DND-41 (cell line): Measurements from ENCODE around the gene VWA1.

Source experiments
- ATAC-seq: fragments of 200-7000 bp; cut with Tn5 transposase; 3 replicates; pipeline ENCODE4 v1.9.1; 2021; ENCODE audit warnings: low read depth; ENCODE audit not compliant: insufficient read depth
- DNase-seq: peaks from one replicate; pipeline ENCODE4 v3.0.0-alpha.2; 2020
- H2AFZ ChIP-seq: 2 replicates; pipeline ENCODE4 v1.6.0; 2012; ENCODE audit warnings: low read depth, low read length
- H3K27ac ChIP-seq: 2 replicates; pipeline ENCODE4 v1.5.1; 2012; ENCODE audit warnings: low read length, inconsistent platforms
- H3K27me3 ChIP-seq: fragments of 200-600 bp; sonication (generic); 2 replicates; pipeline ENCODE4 v1.6.0; 2012; ENCODE audit warnings: low read length, mild to moderate bottlenecking, inconsistent platforms; ENCODE audit not compliant: insufficient read depth, poor library complexity
- H3K36me3 ChIP-seq: 2 replicates; pipeline ENCODE4 v1.5.1; 2012; ENCODE audit warnings: low read length, inconsistent platforms; ENCODE audit not compliant: insufficient read depth
- H3K4me1 ChIP-seq: 2 replicates; pipeline ENCODE4 v1.5.1; 2012; ENCODE audit warnings: mild to moderate bottlenecking, low read length; ENCODE audit not compliant: insufficient read depth
- H3K4me2 ChIP-seq: 2 replicates; pipeline ENCODE4 v1.6.0; 2012; ENCODE audit warnings: mild to moderate bottlenecking, moderate library complexity, low read length, inconsistent platforms; ENCODE audit not compliant: insufficient read depth
- H3K4me3 ChIP-seq, 2 experiments: fragments of 200-600 bp in 1 of 2; shearing (Covaris generic) in 1 of 2; 2 replicates each; pipeline ENCODE4 v1.5.1; 2012 to 2016; ENCODE audit warnings: inconsistent platforms in 2 of 2, low read length in 2 of 2, mild to moderate bottlenecking in 2 of 2, low read depth in 1 of 2, moderate library complexity in 1 of 2
- H3K79me2 ChIP-seq: 2 replicates; pipeline ENCODE4 v1.6.0; 2012; ENCODE audit warnings: low read length, inconsistent platforms; ENCODE audit not compliant: insufficient read depth
- H3K9ac ChIP-seq: 2 replicates; pipeline ENCODE4 v1.6.0; 2012; ENCODE audit warnings: low read depth, mild to moderate bottlenecking, inconsistent platforms, low read length, moderate library complexity
- H3K9me3 ChIP-seq: 2 replicates; pipeline ENCODE4 v1.5.1; 2012; ENCODE audit warnings: low read length, moderate library complexity, mild to moderate bottlenecking, inconsistent platforms; ENCODE audit not compliant: insufficient read depth, severe bottlenecking
- H4K20me1 ChIP-seq: 2 replicates; pipeline ENCODE4 v1.6.0; 2012; ENCODE audit warnings: low read length; ENCODE audit not compliant: insufficient read depth
- EZH2 ChIP-seq: IDR thresholded peaks from 3 replicates; pipeline ENCODE4 v1.6.1; 2012; ENCODE audit warnings: borderline replicate concordance, low read depth, mild to moderate bottlenecking, moderate library complexity, low read length, inconsistent platforms; ENCODE audit not compliant: severe bottlenecking
- TF ChIP-seq, protein P1 (sequence below): IDR thresholded peaks from 2 replicates; pipeline ENCODE4 v1.5.1; 2012; ENCODE audit warnings: borderline replicate concordance, low read length, moderate library complexity, mild to moderate bottlenecking; ENCODE audit not compliant: poor library complexity, severe bottlenecking; ENCODE audit errors: extremely low read depth

Gene VWA1

DNA sequence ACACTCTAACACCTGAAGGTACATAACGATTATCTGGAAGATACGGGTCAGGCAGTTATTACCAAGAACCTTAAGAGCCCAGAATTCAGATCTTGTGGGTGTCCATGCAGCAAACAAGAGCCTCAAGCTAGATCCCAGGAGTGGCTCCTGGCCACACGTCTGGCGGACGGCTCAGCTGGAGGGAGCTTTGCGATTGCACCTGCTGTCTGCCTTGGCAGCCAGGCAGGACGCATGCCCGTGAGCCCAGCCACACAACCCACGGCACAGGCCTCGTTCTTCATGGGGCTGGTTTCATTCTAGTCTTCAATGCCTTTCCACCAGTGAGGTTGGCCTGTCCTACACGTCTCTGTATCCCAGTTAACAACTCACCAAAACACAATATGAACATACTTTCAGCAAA lies 42.1 kb upstream of the VWA1 start:
- Histone ChIP-seq H3K79me2 (peaks cover 50% of the 10 kb centered on the region), H3K9ac (no peak overlapping the region), H3K4me1 (peaks cover 21% of the 10 kb centered on the region), H3K27ac (no peak overlapping the region), H3K27me3 (no peaks in the 10 kb centered on the region), H3K36me3 (peaks cover 90% of the 10 kb centered on the region), H4K20me1 (peaks cover 19% of the 10 kb centered on the region), H2AFZ (no peak overlapping the region), H3K4me3 (no peak overlapping the region), H3K4me2 (no peak overlapping the region), H3K9me3 (no peaks in the 10 kb centered on the region)
- TF ChIP-seq EZH2: no peak
- TF ChIP-seq, protein P1, sequence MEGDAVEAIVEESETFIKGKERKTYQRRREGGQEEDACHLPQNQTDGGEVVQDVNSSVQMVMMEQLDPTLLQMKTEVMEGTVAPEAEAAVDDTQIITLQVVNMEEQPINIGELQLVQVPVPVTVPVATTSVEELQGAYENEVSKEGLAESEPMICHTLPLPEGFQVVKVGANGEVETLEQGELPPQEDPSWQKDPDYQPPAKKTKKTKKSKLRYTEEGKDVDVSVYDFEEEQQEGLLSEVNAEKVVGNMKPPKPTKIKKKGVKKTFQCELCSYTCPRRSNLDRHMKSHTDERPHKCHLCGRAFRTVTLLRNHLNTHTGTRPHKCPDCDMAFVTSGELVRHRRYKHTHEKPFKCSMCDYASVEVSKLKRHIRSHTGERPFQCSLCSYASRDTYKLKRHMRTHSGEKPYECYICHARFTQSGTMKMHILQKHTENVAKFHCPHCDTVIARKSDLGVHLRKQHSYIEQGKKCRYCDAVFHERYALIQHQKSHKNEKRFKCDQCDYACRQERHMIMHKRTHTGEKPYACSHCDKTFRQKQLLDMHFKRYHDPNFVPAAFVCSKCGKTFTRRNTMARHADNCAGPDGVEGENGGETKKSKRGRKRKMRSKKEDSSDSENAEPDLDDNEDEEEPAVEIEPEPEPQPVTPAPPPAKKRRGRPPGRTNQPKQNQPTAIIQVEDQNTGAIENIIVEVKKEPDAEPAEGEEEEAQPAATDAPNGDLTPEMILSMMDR: no peak
- ATAC-seq (no peak), DNase-seq (no peak)

DNA sequence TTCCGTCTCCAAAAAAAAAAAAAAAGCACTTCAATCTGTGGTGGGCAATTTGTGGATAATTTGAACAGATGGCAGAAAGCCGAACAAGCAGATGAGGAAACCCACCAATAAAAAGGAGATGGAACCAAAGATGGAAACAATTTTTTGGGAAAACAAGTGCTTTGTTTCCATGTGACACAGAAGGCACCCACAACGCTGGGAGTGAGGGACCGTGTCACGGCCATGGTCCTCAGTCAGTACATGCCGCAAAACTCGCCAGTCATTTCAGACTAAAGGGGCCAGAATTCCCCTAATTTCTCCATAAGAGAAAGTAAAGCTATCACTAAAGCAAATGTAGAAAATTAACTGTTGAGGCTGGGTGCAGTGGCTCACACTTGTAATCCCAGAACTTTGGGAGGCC lies 41.4 kb upstream of the VWA1 start:
- Histone ChIP-seq H3K4me3 (no peak overlapping the region), H3K9me3 (no peaks in the 10 kb centered on the region), H3K27me3 (no peaks in the 10 kb centered on the region), H2AFZ (no peak overlapping the region), H3K36me3 (peaks cover 87% of the 10 kb centered on the region), H3K4me1 (peaks cover 22% of the 10 kb centered on the region), H3K9ac (no peak overlapping the region), H4K20me1 (peaks cover 19% of the 10 kb centered on the region), H3K27ac (no peak overlapping the region), H3K79me2 (peaks cover 57% of the 10 kb centered on the region), H3K4me2 (no peak overlapping the region)
- DNase-seq (no peak), ATAC-seq (no peak)
- TF ChIP-seq, protein P1: no peak
- no peak for TF ChIP-seq EZH2

DNA sequence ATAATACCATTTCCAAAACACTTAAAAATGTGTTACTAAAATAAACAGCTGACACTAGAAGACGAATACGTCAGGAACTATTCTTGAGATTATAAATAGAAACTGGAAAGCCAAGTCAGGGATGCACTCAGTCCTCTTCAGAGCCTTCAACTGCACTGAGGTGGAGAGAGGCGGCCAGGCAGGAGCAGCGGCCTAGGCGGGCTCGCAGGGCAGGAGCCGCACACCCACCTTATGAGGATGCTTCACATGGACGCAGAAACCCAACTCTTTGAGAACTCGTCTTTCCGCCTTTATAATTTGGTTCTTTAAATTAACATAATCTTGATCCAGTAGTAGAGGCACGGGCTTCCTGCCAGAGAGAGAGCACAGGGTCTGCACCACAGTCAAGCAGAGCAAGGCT lies 40.3 kb upstream of the VWA1 start:
- H3K36me3 ChIP-seq: peaks cover 79% of the 10 kb centered on the region
- peaks cover 65% of the 10 kb centered on the region for H3K79me2 ChIP-seq
- no peak overlapping the region for H3K27ac ChIP-seq
- no peak overlapping the region for H2AFZ ChIP-seq
- ATAC-seq (no peak), DNase-seq (no peak)
- no peak overlapping the region for H3K4me2 ChIP-seq
- peaks cover 27% of the 10 kb centered on the region for H3K4me1 ChIP-seq
- H3K9ac ChIP-seq: no peak overlapping the region
- TF ChIP-seq, protein P1: no peak
- no peak for TF ChIP-seq EZH2
- H4K20me1 ChIP-seq: peaks cover 24% of the 10 kb centered on the region
- H3K9me3 ChIP-seq: no peaks in the 10 kb centered on the region
- no peak overlapping the region for H3K4me3 ChIP-seq
- no peaks in the 10 kb centered on the region for H3K27me3 ChIP-seq
